Testis (tissue), 3 donors: ENCODE data around the gene NDOR1. TPM values are rescaled to one million over a fixed set of nuclear protein-coding genes. Genes with fewer than 3 reads are reported as not detected.

Source experiments
- DNase-seq: peaks from one replicate; pipeline ENCODE4 v3.0.0-alpha.2; 2019
- H3K27ac ChIP-seq, 2 donors: fragments of 200-600 bp; sonication (generic); one replicate each; pipeline ENCODE4 v1.5.1; 2019
- H3K27me3 ChIP-seq: fragments of 200-600 bp; sonication (generic); one replicate; pipeline ENCODE4 v1.5.1; 2019
- H3K36me3 ChIP-seq: fragments of 200-600 bp; sonication (generic); one replicate; pipeline ENCODE4 v1.5.1; 2017; ENCODE audit warnings: low read depth; ENCODE audit errors: missing control alignments
- H3K4me1 ChIP-seq: fragments of 200-600 bp; sonication (generic); one replicate; pipeline ENCODE4 v1.5.1; 2019
- H3K4me3 ChIP-seq, 2 donors: fragments of 200-600 bp; sonication (generic); one replicate each; pipeline ENCODE4 v1.5.1; 2017 to 2019
- H3K9me3 ChIP-seq: fragments of 200-600 bp; sonication (generic); one replicate; pipeline ENCODE4 v1.5.1; 2017
- POLR2A ChIP-seq: fragments of 450-650 bp; IDR thresholded peaks from one replicate; pipeline ENCODE4 v1.6.1; 2017; ENCODE audit warnings: antibody characterized with exemption, mild to moderate bottlenecking, moderate library complexity
- WGBS, 2 donors: methylation state at CpG; one replicate each; pipeline ENCODE4 v1.1.5; 2018; 5-methylcytosine and 5-hydroxymethylcytosine counted together
- intact Hi-C: fragments of 100-400 bp; cut with DNase I; formaldehyde crosslinking; loops from one replicate; pipeline ENCODE4 v1.15.1; 2023; ENCODE audit warnings: low total_unique reads
- polyA plus RNA-seq: library from polyadenylated mRNA; stranded (reverse); fragments of 350-450 nt; fragmentation: Illumina TruSeq; extraction: RNeasy Lipid Tissue Mini Kit (QIAGEN cat#74804); gene quantifications from one replicate; pipeline ENCODE4 v1.2.3, GENCODE V29; 2014; ENCODE audit warnings: low read depth, low replicate concordance; ENCODE audit not compliant: insufficient read depth
- total RNA-seq, 2 donors: library from RNA; depleted of rRNA; stranded (reverse); fragments of >200 nt; gene quantifications; one replicate each; pipeline ENCODE4 v1.2.3, GENCODE V29; 2016
- TF ChIP-seq, protein P1 (sequence below), 3 experiments: fragments of 450-650 bp in 2 of 3; fragments of 200-600 bp in 1 of 3; sonication (generic) in 1 of 3; IDR thresholded peaks; one replicate each; pipeline ENCODE4 v1.5.1; 2016 to 2019; ENCODE audit warnings: antibody characterized with exemption in 3 of 3, mild to moderate bottlenecking in 2 of 3, moderate library complexity in 1 of 3

NDOR1 gene
- total and polyA plus RNA-seq, 3 donors from 2014 or later = 21.9 to 29.1 (median 27.5) TPM

DNA sequence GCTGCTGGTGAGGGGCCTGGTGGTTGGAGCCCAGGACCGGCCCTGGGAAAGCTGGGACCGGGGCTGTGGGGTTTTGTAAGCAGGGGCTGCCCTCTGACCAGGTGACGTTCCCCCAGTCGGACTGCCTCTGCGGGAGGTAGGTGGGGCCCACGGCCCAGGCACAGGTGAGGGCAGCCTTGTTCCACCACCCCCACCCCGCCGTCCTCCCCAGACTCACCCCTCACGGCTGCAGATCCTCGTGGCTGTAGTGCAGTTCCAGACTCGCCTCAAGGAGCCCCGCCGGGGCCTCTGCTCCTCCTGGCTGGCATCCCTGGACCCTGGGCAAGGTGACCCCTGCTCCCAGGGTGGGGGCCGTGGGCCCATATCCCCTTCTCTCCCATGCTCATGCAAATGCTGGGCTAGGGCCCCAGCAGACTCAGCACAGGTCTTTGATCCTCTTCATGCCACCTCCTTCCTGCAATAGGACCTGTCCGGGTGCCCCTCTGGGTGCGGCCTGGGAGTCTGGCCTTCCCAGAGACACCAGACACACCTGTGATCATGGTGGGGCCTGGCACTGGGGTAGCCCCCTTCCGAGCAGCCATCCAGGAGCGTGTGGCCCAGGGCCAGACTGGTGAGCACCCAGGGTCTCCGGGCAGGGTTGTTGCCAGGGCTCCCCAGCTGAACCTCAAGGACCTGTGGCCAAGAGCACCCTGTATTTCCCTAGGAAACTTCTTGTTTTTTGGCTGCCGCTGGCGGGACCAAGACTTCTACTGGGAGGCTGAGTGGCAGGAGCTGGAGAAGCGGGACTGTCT lies 9.9 kb downstream of the NDOR1 start:
- Histone ChIP-seq H3K4me3 (no peak overlapping the region), H3K9me3 (no peaks in the 10 kb centered on the region), H3K27ac (no peak overlapping the region), H3K27me3 (no peaks in the 10 kb centered on the region), H3K4me1 (peaks cover 14% of the 10 kb centered on the region), H3K36me3 (no peaks in the 10 kb centered on the region)
- WGBS, 2 donors = 92 to 95% methylated on average over 11 to 20 of the region's 22 CpGs
- intact Hi-C loops = no loop called here
- TF ChIP-seq, protein P1, sequence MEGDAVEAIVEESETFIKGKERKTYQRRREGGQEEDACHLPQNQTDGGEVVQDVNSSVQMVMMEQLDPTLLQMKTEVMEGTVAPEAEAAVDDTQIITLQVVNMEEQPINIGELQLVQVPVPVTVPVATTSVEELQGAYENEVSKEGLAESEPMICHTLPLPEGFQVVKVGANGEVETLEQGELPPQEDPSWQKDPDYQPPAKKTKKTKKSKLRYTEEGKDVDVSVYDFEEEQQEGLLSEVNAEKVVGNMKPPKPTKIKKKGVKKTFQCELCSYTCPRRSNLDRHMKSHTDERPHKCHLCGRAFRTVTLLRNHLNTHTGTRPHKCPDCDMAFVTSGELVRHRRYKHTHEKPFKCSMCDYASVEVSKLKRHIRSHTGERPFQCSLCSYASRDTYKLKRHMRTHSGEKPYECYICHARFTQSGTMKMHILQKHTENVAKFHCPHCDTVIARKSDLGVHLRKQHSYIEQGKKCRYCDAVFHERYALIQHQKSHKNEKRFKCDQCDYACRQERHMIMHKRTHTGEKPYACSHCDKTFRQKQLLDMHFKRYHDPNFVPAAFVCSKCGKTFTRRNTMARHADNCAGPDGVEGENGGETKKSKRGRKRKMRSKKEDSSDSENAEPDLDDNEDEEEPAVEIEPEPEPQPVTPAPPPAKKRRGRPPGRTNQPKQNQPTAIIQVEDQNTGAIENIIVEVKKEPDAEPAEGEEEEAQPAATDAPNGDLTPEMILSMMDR (IDR thresholded peaks at IDR 0.05) = no peak
- no peak for TF ChIP-seq POLR2A
- no peak for DNase-seq

DNA sequence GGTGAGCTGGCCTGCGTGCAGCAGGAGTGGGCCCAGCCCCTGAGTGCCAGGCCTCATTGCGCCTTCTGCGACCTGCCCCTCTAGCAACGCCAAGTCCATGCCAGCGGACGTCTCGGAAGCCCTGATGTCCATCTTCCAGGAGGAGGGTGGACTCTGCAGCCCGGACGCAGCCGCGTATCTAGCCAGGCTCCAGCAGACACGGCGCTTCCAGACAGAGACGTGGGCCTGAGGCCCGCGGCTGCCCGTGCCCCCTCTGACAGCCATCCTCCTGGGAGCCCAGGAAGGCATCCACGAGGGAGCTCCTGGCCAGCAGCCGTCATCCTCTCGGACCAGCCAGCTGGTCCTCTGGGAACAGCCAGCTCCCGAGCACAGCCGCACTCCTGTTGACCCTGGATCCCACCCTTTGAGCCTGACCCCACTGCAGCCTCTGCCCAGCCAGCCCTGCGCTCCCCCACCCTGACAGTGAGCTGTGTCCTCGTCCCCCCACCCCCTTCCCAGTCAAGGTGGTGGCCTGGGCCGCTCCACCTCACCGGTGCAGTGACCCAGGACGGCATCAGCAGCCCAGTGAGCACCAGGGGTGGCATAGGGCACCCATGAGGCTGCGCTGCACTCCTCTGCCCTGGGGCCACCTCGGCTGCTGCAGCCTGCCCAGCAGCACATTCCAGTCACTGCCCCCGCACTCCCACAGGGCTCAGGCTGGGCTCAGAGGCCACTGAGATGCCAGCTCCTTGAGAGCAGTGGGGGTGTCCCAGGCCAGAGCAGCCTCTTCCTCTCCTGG lies 10.9 kb downstream of the NDOR1 start:
- Histone ChIP-seq H3K9me3 (no peaks in the 10 kb centered on the region), H3K27ac (no peak overlapping the region), H3K4me3 (no peak overlapping the region), H3K36me3 (no peaks in the 10 kb centered on the region), H3K27me3 (no peaks in the 10 kb centered on the region), H3K4me1 (peaks cover 16% of the 10 kb centered on the region)
- TF ChIP-seq, protein P1 (IDR thresholded peaks at IDR 0.05) = no peak
- TF ChIP-seq POLR2A = no peak
- peak; percentile 87 for DNase-seq
- intact Hi-C loops = no loop called here
- WGBS, 2 donors = 68 to 90% methylated on average over 2 to 30 of the region's 30 CpGs

DNA sequence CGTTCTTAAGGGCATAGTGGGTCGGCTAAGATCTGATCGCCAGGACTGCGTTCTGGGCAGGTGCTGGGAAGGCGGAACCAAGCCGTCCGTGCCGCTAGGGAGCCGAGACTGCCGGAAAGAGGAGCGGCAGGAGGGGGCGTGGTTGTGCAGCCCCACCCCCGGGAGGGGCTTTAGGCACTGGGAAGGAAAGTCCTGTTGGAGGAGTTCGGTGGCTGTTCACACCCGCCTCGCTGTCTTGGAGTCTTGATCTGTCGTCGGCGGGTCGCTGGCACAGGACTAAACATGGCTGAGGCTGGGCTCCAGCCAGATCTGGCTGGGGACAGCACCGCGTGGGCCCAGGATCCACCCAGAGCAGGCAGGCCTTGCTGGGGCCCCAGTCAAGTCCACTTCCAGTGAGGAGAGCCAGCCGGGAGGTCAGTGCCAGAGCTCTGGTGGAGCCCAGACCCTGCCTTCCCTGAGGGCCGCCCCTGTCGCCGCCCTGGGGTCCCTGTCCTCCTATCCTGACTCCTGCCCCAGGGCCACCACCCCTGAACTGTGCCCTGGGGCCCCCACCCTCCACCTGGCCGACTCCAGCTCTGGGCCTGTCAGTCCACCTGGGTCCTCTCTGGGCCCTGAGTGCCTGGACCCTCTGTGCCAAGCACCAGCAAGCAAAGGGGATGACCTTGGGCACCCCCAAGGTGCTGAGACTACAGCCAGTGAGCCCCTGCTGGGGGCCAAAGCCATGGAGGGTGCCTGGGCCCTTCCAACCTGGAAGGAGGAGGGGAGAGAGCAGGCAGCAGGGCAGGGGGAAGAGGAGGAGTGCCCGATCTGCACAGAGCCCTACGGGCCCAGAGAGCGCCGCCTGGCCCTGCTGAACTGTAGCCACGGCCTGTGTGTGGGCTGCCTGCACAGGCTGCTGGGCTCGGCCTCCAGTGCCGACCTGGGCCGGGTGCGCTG lies 12.0 kb downstream of the NDOR1 start:
- 40 to 51% methylated on average over 14 to 36 of the region's 36 CpGs for whole genome bisulfite sequencing, 2 donors
- no peak for TF ChIP-seq POLR2A
- TF ChIP-seq, protein P1 (IDR thresholded peaks at IDR 0.05) = no peak
- no peaks in the 10 kb centered on the region for H3K27me3 ChIP-seq
- H3K27ac ChIP-seq = peak overlapping the region in 1 of 2 donors; percentile 50
- H3K4me1 ChIP-seq = peaks cover 21% of the 10 kb centered on the region
- intact Hi-C loops = no loop called here
- peak overlapping the region; percentile 15 to 54 for H3K4me3 ChIP-seq
- peak; percentile 91 for DNase-seq
- H3K36me3 ChIP-seq = no peaks in the 10 kb centered on the region
- no peaks in the 10 kb centered on the region for H3K9me3 ChIP-seq

DNA sequence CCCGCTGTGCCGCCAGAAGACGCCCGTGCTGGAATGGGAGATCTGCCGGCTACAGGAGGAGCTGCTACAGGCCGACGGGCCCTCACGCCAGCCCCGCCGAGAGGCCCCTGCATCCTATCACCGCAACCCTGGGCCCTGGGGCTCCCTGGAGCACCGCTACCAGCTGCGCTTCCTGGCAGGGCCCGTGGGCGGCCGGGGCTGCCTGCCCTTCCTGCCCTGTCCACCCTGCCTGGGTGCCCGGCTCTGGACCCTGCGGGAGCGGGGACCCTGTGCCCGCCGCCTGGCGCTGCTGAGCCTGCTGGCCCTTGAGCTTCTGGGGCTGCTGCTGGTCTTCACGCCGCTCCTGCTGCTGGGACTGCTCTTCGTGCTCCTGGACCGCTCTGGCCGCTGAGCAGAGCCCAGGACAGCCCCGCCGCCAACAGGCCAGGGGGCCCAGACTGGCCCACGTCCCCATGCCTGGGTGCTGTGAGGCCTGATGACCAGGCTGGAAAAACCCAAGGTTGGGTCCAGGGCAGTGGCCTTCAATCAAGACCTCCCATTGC lies 12.8 kb downstream of the NDOR1 start:
- Histone ChIP-seq H3K27me3 (no peaks in the 10 kb centered on the region), H3K27ac (no peak overlapping the region), H3K4me1 (peaks cover 28% of the 10 kb centered on the region), H3K36me3 (no peaks in the 10 kb centered on the region), H3K9me3 (no peaks in the 10 kb centered on the region), H3K4me3 (peak overlapping the region in 1 of 2 donors; percentile 54)
- WGBS, 2 donors = 66 to 72% methylated on average over 13 to 30 of the region's 30 CpGs
- TF ChIP-seq, protein P1 (IDR thresholded peaks at IDR 0.05) = no peak
- no peak for TF ChIP-seq POLR2A
- intact Hi-C loops = no loop called here
- no peak for DNase-seq
